Astrocyte of the cerebellum (primary cell): ENCODE measurements around the gene BRWD1.

ENCODE experiments used
- DNase-seq: peaks from one replicate; pipeline ENCODE4 v3.0.0-alpha.2; 2011; ENCODE audit warnings: low read depth
- H3K4me3 ChIP-seq: 2 replicates; pipeline ENCODE4 v1.5.1; 2011; ENCODE audit warnings: mild to moderate bottlenecking, low read depth, low read length, moderate library complexity
- CTCF ChIP-seq: IDR thresholded peaks from 2 replicates; pipeline ENCODE4 v1.5.1; 2012; ENCODE audit warnings: low read length, low read depth, moderate library complexity, mild to moderate bottlenecking; ENCODE audit errors: missing control alignments
- in situ Hi-C: cut with HindIII; loops from 2 replicates; pipeline ENCODE4 v1.10.0; 2017; ENCODE audit warnings: low sequenced_read_pairs

Gene BRWD1

GRCh38 chr21:39319251-39319756, 5.9 kb upstream of the BRWD1 start:
- H3K4me3 ChIP-seq: no peak overlapping the region
- no peak for DNase-seq
- in situ Hi-C loops: no loop called here
- no peak for TF ChIP-seq CTCF

GRCh38 chr21:39318091-39318959, 4.9 kb upstream of the BRWD1 start:
- no peak overlapping the region for H3K4me3 ChIP-seq
- no peak for DNase-seq
- TF ChIP-seq CTCF: no peak
- in situ Hi-C loops: no loop called here

- no peak for TF ChIP-seq CTCF
- H3K4me3 ChIP-seq: no peak overlapping the region
- in situ Hi-C loops: no loop called here
- DNase-seq: no peak
These were observed 4.0 kb upstream of the BRWD1 start for GRCh38 chr21:39317134-39318090.

GRCh38 chr21:39316729-39317128, 3.3 kb upstream of the BRWD1 start:
- DNase-seq: no peak
- TF ChIP-seq CTCF: no peak

GRCh38 chr21:39315603-39316445, 2.4 kb upstream of the BRWD1 start:
- H3K4me3 ChIP-seq: no peak overlapping the region
- TF ChIP-seq CTCF: no peak
- no peak for DNase-seq
- in situ Hi-C loops: no loop called here

More at GRCh38 chr21:39316729-39317128, 3.3 kb upstream of the BRWD1 start:
- H3K4me3 ChIP-seq: no peak overlapping the region
- in situ Hi-C loops: no loop called here
